Heart right ventricle (tissue), 16 donors: ENCODE data around the gene LGI4. TPM values are rescaled to one million over a fixed set of nuclear protein-coding genes. Genes with fewer than 3 reads are reported as not detected.
A peak's percentile ranks its signal among the peaks of the same experiment; 100 is the strongest.

Experiments
- ATAC-seq, 8 donors: fragments of 200-7000 bp; cut with Tn5 transposase; one replicate each; pipeline ENCODE4 v1.9.1; 2020; ENCODE audit warnings: mild to moderate bottlenecking in 8 of 8, moderate library complexity in 8 of 8, moderate number of reproducible peaks in 1 of 8
- DNase-seq, 2 donors: peaks; one replicate each; pipeline ENCODE4 v3.0.0-alpha.2; 2020
- H3K27ac ChIP-seq, 10 donors: fragments of 200-600 bp; sonication (generic) in 2 of 10; one replicate each; pipeline versions ENCODE4 v1.5.0 to v1.8.0; 2020 to 2022; ENCODE audit warnings: mild to moderate bottlenecking in 3 of 10
- H3K27me3 ChIP-seq, 7 donors: fragments of 200-600 bp; one replicate each; pipeline ENCODE4 v1.8.0; 2021 to 2022; ENCODE audit warnings: mild to moderate bottlenecking in 2 of 7
- H3K36me3 ChIP-seq, 9 donors: fragments of 200-600 bp; sonication (generic) in 1 of 9; one replicate each; pipeline versions ENCODE4 v1.5.0 to v1.8.0; 2020 to 2022; ENCODE audit warnings: mild to moderate bottlenecking in 2 of 9
- H3K4me1 ChIP-seq, 9 donors: fragments of 200-600 bp; sonication (generic) in 1 of 9; one replicate each; pipeline versions ENCODE4 v1.5.0 to v1.8.0; 2020 to 2022; ENCODE audit warnings: mild to moderate bottlenecking in 4 of 9
- H3K4me3 ChIP-seq, 10 donors: fragments of 200-600 bp; sonication (generic) in 2 of 10; one replicate each; pipeline versions ENCODE4 v1.5.0 to v1.8.0; 2020 to 2022; ENCODE audit warnings: mild to moderate bottlenecking in 7 of 10, moderate library complexity in 2 of 10
- H3K9me3 ChIP-seq, 11 donors: fragments of 200-600 bp in 10 of 11; sonication (generic) in 2 of 11; one replicate each; pipeline versions ENCODE4 v1.5.0 to v1.8.0; 2013 to 2022; ENCODE audit warnings: mild to moderate bottlenecking in 2 of 11, control low read depth in 1 of 11, moderate library complexity in 1 of 11
- WGBS, 2 donors: extraction: QIAGEN DNeasy Blood & Tissue Kit; methylation state at CpG; one replicate each; pipeline ENCODE4 v1.1.7; 2013; ENCODE audit warnings: inconsistent platforms in 1 of 2; 5-methylcytosine and 5-hydroxymethylcytosine counted together
- intact Hi-C, 10 donors: fragments of 100-400 bp; cut with DNase I; formaldehyde crosslinking; loops; one replicate each; pipeline versions ENCODE4 v1.11.1 to v1.14.2; 2022
- polyA plus RNA-seq, 2 donors: library from polyadenylated mRNA; stranded (reverse); fragments of 200-250 nt; gene quantifications; one replicate each; pipeline ENCODE4 v1.2.3, GENCODE V29; 2013
- total RNA-seq, 10 donors: library from RNA; stranded (reverse); fragmentation: NEBNext Ultra II Directional in 3 of 10; extraction: Animal tissue kit (Norgen Biotek cat#: 25700) in 3 of 10; gene quantifications; one replicate each; pipeline versions ENCODE4 v1.2.1 to v1.2.4, GENCODE V29; 2021 to 2023
- TF ChIP-seq, protein P1 (sequence below), 9 donors: fragments of 200-600 bp; sonication (generic) in 2 of 9; IDR thresholded peaks; one replicate each; pipeline versions ENCODE4 v1.5.0 to v1.8.0; 2021 to 2022; ENCODE audit warnings: antibody characterized with exemption in 9 of 9, mild to moderate bottlenecking in 5 of 9, moderate library complexity in 1 of 9
- donor health status: Arrhythmogenic right ventricular cardiomyopathy.
- donor health status: ischemic (EF 13 %, LVEDD 7.1; RV severe dilation, severe dysfunction).
- donor health status: healthy with polysubstance abuse.
- donor health status: DM: no; HTN: yes; CAD: no.
- donor health status: DM: no; HTN: no; CAD: no.
- donor health status: ischemic (EF 25% LVEDD 6.9; RV normal size, moderate dysfunction).
- donor health status: ischemic (EF 25% LVEDD 5.7; RV mildly dilated, moderate dysfunction).
- donor health status: healthy.
- donor health status: DM: yes; HTN: yes; CAD: no.
- donor health status: Ischemic cardiomyopathy.
- donor health status: ischemic (EF 35%, LVEDD 5.7; RV mildly dilated, moderate dysfunction).
- donor health status: nonischemic (EF 11% LVEDD 7.7; RV severe dilation, severe dysfunction).
- donor health status: DM: yes; HTN: yes; CAD: no.
- donor health status: PGD.
- donor health status: ischemic (EF 29% LVEDD 5.4; RV normal size, mild dysfunction).
- donor health status: nonischemic (EF 23%, LVEDD 6.1; RV moderate dilation, normal function).

LGI4 gene
- total and polyA plus RNA-seq, 12 donors, result 4.3 to 30.0 (median 8.3) TPM

DNA sequence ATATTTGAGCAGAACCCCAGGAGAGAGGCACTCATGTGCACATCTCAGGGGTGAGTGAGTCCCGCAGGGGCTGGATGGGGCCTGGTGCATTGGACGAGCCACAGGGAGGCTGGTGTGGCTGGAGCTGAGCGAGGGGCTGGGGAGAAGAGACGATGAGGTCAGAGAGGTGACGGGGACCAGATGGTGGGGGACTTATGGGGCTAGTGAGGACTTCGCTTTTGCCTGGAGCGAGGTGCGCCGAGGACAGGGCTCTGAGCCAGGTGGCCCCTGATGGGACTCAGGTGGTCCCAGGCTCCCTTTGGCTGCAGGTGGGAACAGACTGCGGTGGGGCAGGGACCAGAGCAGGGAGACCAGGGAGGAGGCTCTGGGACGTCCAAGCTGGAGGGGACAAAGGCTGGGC is 26.1 kb downstream of the LGI4 start:
- H3K9me3 ChIP-seq, result no peaks in the 10 kb centered on the region
- peaks cover 0 to 3% (median 0%) of the 10 kb centered on the region in 7 donors for H3K27me3 ChIP-seq
- 84 to 86% methylated on average over 11 of the region's 11 CpGs for WGBS, 2 donors
- no peak overlapping the region for H3K4me3 ChIP-seq
- no peaks in the 10 kb centered on the region for H3K36me3 ChIP-seq
- H3K4me1 ChIP-seq, result peaks cover 0 to 4% (median 0%) of the 10 kb centered on the region in 9 donors
- DNase-seq (no peak), ATAC-seq (no peak)
- TF ChIP-seq, protein P1, sequence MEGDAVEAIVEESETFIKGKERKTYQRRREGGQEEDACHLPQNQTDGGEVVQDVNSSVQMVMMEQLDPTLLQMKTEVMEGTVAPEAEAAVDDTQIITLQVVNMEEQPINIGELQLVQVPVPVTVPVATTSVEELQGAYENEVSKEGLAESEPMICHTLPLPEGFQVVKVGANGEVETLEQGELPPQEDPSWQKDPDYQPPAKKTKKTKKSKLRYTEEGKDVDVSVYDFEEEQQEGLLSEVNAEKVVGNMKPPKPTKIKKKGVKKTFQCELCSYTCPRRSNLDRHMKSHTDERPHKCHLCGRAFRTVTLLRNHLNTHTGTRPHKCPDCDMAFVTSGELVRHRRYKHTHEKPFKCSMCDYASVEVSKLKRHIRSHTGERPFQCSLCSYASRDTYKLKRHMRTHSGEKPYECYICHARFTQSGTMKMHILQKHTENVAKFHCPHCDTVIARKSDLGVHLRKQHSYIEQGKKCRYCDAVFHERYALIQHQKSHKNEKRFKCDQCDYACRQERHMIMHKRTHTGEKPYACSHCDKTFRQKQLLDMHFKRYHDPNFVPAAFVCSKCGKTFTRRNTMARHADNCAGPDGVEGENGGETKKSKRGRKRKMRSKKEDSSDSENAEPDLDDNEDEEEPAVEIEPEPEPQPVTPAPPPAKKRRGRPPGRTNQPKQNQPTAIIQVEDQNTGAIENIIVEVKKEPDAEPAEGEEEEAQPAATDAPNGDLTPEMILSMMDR (IDR thresholded peaks at IDR 0.05), result no peak
- H3K27ac ChIP-seq, result no peak overlapping the region
- intact Hi-C loops, result no loop called here

DNA sequence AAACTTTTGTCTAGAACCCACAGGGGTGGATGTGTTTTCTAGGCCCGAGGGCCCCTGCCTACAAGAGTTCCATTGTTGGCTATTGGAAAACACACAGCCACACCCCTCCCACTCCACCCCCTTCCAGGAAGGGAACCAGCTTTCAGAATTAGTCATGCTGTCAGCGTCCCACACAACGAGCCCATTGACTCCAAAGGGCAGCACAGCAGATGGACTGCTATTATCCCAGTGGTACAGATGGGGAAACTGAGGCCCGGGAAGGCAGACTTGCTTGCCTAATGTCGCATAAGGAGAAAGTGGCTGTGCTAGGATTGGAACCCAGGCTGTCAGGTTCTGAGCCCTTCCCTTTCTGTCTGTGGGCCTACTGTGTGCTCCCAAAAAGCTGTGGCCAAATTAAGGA is 27.3 kb downstream of the LGI4 start:
- DNase-seq (no peak), ATAC-seq (peak in 4 of 8 donors; percentile 33 to 61 (median 38))
- no peak overlapping the region for H3K27ac ChIP-seq
- TF ChIP-seq, protein P1 (IDR thresholded peaks at IDR 0.05), result no peak
- H3K4me1 ChIP-seq, result peaks cover 0 to 4% (median 0%) of the 10 kb centered on the region in 9 donors
- H3K36me3 ChIP-seq, result no peaks in the 10 kb centered on the region
- intact Hi-C loops, result no loop called here
- peaks cover 0 to 3% (median 0%) of the 10 kb centered on the region in 7 donors for H3K27me3 ChIP-seq
- WGBS, 2 donors, result 31 to 41% methylated on average over 5 of the region's 5 CpGs
- H3K9me3 ChIP-seq, result no peaks in the 10 kb centered on the region
- H3K4me3 ChIP-seq, result no peak overlapping the region

DNA sequence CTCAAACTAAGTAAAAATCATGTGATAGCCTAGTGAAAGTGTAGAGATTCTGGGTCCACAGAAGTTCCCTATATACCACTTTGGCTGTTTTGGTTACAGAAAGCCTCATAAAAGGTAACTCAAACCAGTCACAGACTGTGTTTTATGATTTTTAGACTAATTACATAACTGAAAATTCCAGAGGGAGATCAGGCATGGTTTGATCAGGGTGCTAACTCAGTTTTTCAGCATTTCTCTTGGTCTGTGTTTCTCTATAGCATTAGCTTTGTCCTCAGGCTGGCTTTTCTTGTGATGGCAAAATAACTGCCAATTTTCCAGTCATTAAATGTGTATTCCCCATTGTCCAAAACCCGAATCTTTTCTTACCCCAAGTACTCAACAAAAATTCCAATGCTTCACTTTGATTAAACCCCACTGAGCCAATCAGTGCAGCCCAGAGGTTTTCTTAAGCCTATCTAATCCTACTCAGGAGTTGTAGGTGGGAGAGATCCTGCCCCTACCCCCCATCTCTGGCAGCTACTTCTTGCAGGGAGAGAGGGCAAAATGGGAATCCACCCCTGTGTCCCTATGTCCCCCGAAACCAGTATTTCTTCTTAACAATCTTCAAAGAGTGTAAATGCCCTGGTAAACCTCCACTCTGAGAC is 27.8 kb downstream of the LGI4 start:
- Histone ChIP-seq H3K27ac (no peak overlapping the region), H3K36me3 (no peaks in the 10 kb centered on the region), H3K9me3 (no peaks in the 10 kb centered on the region), H3K4me3 (no peak overlapping the region), H3K27me3 (peaks cover 0 to 3% (median 0%) of the 10 kb centered on the region in 7 donors), H3K4me1 (peaks cover 0 to 4% (median 0%) of the 10 kb centered on the region in 9 donors)
- intact Hi-C loops, result no loop called here
- no peak for ATAC-seq
- 48% methylated on average over 2 of the region's 2 CpGs for WGBS, 2 donors
- TF ChIP-seq, protein P1 (IDR thresholded peaks at IDR 0.05), result no peak
- no peak for DNase-seq

DNA sequence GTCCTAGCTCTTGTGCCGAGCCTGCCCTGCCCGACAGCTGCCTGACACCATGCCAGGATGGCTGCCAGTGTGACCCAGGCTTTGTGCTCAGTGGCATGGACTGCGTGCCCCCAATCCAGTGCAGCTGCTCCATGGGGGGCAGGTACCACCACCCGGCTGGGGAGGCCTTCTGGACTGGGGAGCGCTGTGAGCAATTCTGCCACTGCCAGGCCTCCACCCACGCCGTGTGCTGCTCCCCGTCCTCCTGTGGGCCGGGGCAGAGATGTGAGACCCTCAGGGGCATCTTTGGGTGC is 28.6 kb downstream of the LGI4 start:
- intact Hi-C loops, result no loop called here
- ATAC-seq, result no peak
- no peak overlapping the region for H3K27ac ChIP-seq
- TF ChIP-seq, protein P1 (IDR thresholded peaks at IDR 0.05), result no peak
- peaks cover 0 to 3% (median 0%) of the 10 kb centered on the region in 7 donors for H3K27me3 ChIP-seq
- H3K4me1 ChIP-seq, result peaks cover 0 to 4% (median 0%) of the 10 kb centered on the region in 9 donors
- WGBS, 2 donors, result 89 to 91% methylated on average over 9 of the region's 9 CpGs
- no peaks in the 10 kb centered on the region for H3K9me3 ChIP-seq
- H3K36me3 ChIP-seq, result no peaks in the 10 kb centered on the region
- DNase-seq, result no peak
- H3K4me3 ChIP-seq, result no peak overlapping the region
